PFSK-1 (cell line): ENCODE data around the gene SH3BGRL2.

ENCODE experiments used
- POLR2AphosphoS5 ChIP-seq: IDR thresholded peaks from 2 replicates; pipeline ENCODE4 v1.6.1; 2012; ENCODE audit warnings: low read depth, mild to moderate bottlenecking, control low read depth, low read length, moderate library complexity
- REST ChIP-seq, 2 experiments: IDR thresholded peaks; 2 replicates each; pipeline versions ENCODE4 v1.6.1 to v1.8.0; 2011 to 2012; ENCODE audit warnings: low read depth in 2 of 2, low read length in 2 of 2, control low read depth in 1 of 2, inconsistent platforms in 1 of 2, mild to moderate bottlenecking in 1 of 2, moderate library complexity in 1 of 2; ENCODE audit not compliant: insufficient read depth in 1 of 2

GRCh38 chr6:79623106-79623505 lies 8.0 kb upstream of the SH3BGRL2 start:
- TF ChIP-seq REST (IDR thresholded peaks at IDR 0.05; ENCODE audit: insufficient read depth in 1 of 2, low read depth in 2 of 2, low read length in 2 of 2) (no peak), POLR2AphosphoS5 (no peak)
